Natural killer cell (primary cell): ENCODE data around the gene SLC6A1. TPM values are rescaled to one million over a fixed set of nuclear protein-coding genes. Genes with fewer than 3 reads are reported as not detected.

ENCODE experiments used
- ATAC-seq, 3 donors: fragments of 150-1000 bp in 2 of 3; fragments of 200-7000 bp in 1 of 3; cut with Tn5 transposase; 1 replicate in 1 of 3; 2 replicates in 2 of 3; pipeline ENCODE4 v1.10.0; 2021; ENCODE audit warnings: mild to moderate bottlenecking in 2 of 3, moderate library complexity in 2 of 3
- DNase-seq, 2 donors: peaks; one replicate each; pipeline versions ENCODE4 v3.0.0 to v3.0.0-alpha.2; 2013 to 2021; ENCODE audit warnings: mixed read lengths in 1 of 2
- H3K27ac ChIP-seq: one replicate; pipeline ENCODE4 v1.5.1; 2013; ENCODE audit warnings: mild to moderate bottlenecking, low read length
- H3K27me3 ChIP-seq: one replicate; pipeline ENCODE4 v1.6.1; 2013; ENCODE audit warnings: low read length; ENCODE audit not compliant: control insufficient read depth, insufficient read depth
- H3K36me3 ChIP-seq: one replicate; pipeline ENCODE4 v1.6.1; 2013; ENCODE audit warnings: low read length; ENCODE audit not compliant: control insufficient read depth, insufficient read depth
- H3K4me1 ChIP-seq: one replicate; pipeline ENCODE4 v1.6.1; 2013; ENCODE audit warnings: low read length; ENCODE audit not compliant: control insufficient read depth, insufficient read depth
- H3K4me3 ChIP-seq: one replicate; pipeline ENCODE4 v1.5.1; 2013; ENCODE audit warnings: low read length
- H3K9me3 ChIP-seq: one replicate; pipeline ENCODE4 v1.6.1; 2013; ENCODE audit warnings: low read length; ENCODE audit not compliant: control insufficient read depth, insufficient read depth
- H3K27ac Mint-ChIP-seq, 2 donors: one replicate each; pipeline ENCODE4 v1.8.0; 2022; ENCODE audit warnings: mild to moderate bottlenecking in 2 of 2, mixed read lengths in 2 of 2, moderate library complexity in 1 of 2
- H3K27me3 Mint-ChIP-seq, 2 donors: one replicate each; pipeline ENCODE4 v1.8.0; 2022; ENCODE audit warnings: low read depth in 2 of 2, mixed read lengths in 2 of 2
- H3K36me3 Mint-ChIP-seq: one replicate; pipeline ENCODE4 v1.8.0; 2022; ENCODE audit warnings: mixed read lengths
- H3K4me1 Mint-ChIP-seq, 2 donors: one replicate each; pipeline ENCODE4 v1.8.0; 2022; ENCODE audit warnings: mixed read lengths in 2 of 2
- H3K4me3 Mint-ChIP-seq: one replicate; pipeline ENCODE4 v1.8.0; 2022; ENCODE audit warnings: mild to moderate bottlenecking, moderate library complexity, mixed read lengths
- H3K9me3 Mint-ChIP-seq, 2 donors: one replicate each; pipeline ENCODE4 v1.8.0; 2022; ENCODE audit warnings: mixed read lengths in 2 of 2
- CTCF ChIP-seq: fragments of 200-600 bp; IDR thresholded peaks from one replicate; pipeline ENCODE4 v1.8.0; 2022; ENCODE audit warnings: antibody characterized with exemption
- WGBS: methylation state at CpG from one replicate; pipeline ENCODE4 v1.1.7; 2013; ENCODE audit warnings: missing lambda C conversion rate; ENCODE audit not compliant: insufficient coverage; 5-methylcytosine and 5-hydroxymethylcytosine counted together
- intact Hi-C: fragments of 100-400 bp; cut with micrococcal nuclease; formaldehyde crosslinking; loops from one replicate; pipeline ENCODE4 v1.14.2; 2022
- total RNA-seq, 4 donors: library from RNA; stranded (reverse); fragments of 120-200 nt in 1 of 4; gene quantifications; one replicate each; pipeline versions ENCODE4 v1.2.3 to v1.2.4, GENCODE V29; 2013 to 2022

Gene SLC6A1
- total RNA-seq, 3 donors from 2014 or later (not counting 1 experiment from before 2014, with no cell fraction given) = not detected

GRCh38 chr3:10957976-10958749, 34.4 kb upstream of the SLC6A1 start:
- intact Hi-C loops = no loop called here
- no peaks in the 10 kb centered on the region for H3K27me3 ChIP-seq
- no peaks in the 10 kb centered on the region for H3K9me3 ChIP-seq
- H3K9me3 Mint-ChIP-seq = no peaks in the 10 kb centered on the region
- DNase-seq (no peak), ATAC-seq (no peak)
- H3K27me3 Mint-ChIP-seq = peaks cover 6 to 12% of the 10 kb centered on the region in 2 donors
- no peak overlapping the region for H3K4me3 Mint-ChIP-seq
- H3K4me1 Mint-ChIP-seq = no peaks in the 10 kb centered on the region
- TF ChIP-seq CTCF = no peak
- H3K36me3 ChIP-seq = no peaks in the 10 kb centered on the region
- H3K4me1 ChIP-seq = no peaks in the 10 kb centered on the region
- H3K27ac ChIP-seq = no peak overlapping the region
- H3K36me3 Mint-ChIP-seq = no peaks in the 10 kb centered on the region
- H3K4me3 ChIP-seq = no peak overlapping the region
- 58% methylated on average over 17 of the region's 17 CpGs for WGBS
- H3K27ac Mint-ChIP-seq = no peak overlapping the region

GRCh38 chr3:10960255-10960654, 32.3 kb upstream of the SLC6A1 start:
- H3K27ac Mint-ChIP-seq = no peak overlapping the region
- no peak for ATAC-seq
- intact Hi-C loops = no loop called here
- DNase-seq = no peak
- Histone ChIP-seq H3K9me3 (no peaks in the 10 kb centered on the region), H3K27me3 (no peaks in the 10 kb centered on the region), H3K4me1 (no peaks in the 10 kb centered on the region), H3K4me3 (no peak overlapping the region), H3K27ac (no peak overlapping the region), H3K36me3 (no peaks in the 10 kb centered on the region)
- no peak overlapping the region for H3K4me3 Mint-ChIP-seq
- H3K9me3 Mint-ChIP-seq = no peaks in the 10 kb centered on the region
- H3K27me3 Mint-ChIP-seq = peaks cover 11 to 12% of the 10 kb centered on the region in 2 donors
- TF ChIP-seq CTCF = no peak
- H3K36me3 Mint-ChIP-seq = no peaks in the 10 kb centered on the region
- WGBS = 84% methylated on average over 6 of the region's 6 CpGs
- H3K4me1 Mint-ChIP-seq = no peaks in the 10 kb centered on the region

- no peaks in the 10 kb centered on the region for H3K4me1 ChIP-seq
- Mint-ChIP-seq H3K27ac (no peak overlapping the region), H3K36me3 (no peaks in the 10 kb centered on the region), H3K4me1 (no peaks in the 10 kb centered on the region), H3K27me3 (peaks cover 6 to 9% of the 10 kb centered on the region in 2 donors), H3K9me3 (no peaks in the 10 kb centered on the region), H3K4me3 (no peak overlapping the region)
- intact Hi-C loops = no loop called here
- ATAC-seq (no peak), DNase-seq (no peak)
- H3K4me3 ChIP-seq = no peak overlapping the region
- TF ChIP-seq CTCF = no peak
- H3K36me3 ChIP-seq = no peaks in the 10 kb centered on the region
- no peaks in the 10 kb centered on the region for H3K9me3 ChIP-seq
- WGBS = 81% methylated on average over 2 of the region's 2 CpGs
- H3K27ac ChIP-seq = no peak overlapping the region
- H3K27me3 ChIP-seq = no peaks in the 10 kb centered on the region
Observed at GRCh38 chr3:10961921-10962320, 30.6 kb upstream of the SLC6A1 start.
